ENCODE results near the gene GM2A.

Gene GM2A

DNA sequence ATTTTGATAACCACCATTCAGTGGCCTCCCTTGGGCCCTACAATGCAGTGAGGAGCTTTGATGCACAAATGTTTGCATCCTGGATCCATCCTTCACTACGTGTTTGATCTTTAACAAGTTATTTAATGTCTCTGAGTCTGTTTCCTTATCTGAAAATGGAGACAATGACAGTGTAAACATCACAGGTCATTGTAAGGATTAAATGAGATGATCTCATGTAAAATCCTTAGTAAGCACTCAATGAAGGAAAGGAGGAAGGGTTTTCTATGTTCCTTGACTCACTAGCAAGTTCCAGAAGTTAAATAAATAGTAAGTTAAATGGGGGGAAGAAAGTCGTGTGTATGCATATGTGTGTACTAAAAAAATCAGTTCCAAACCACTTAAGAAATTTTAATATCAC lies 60.4 kb downstream of the GM2A start:
- Histone ChIP-seq H3K9me3 (ENCODE audit: control insufficient read depth in 1 of 2, low read length in 2 of 2) (no peaks in the 10 kb centered on the region), H3K27me3 (ENCODE audit: low read depth, low read length) (no peaks in the 10 kb centered on the region), H3K4me1 (ENCODE audit: control insufficient read depth in 1 of 2, insufficient read depth in 2 of 2, low read length in 2 of 2) (peaks cover 0 to 4% of the 10 kb centered on the region in 2 donors), H3K4me3 (ENCODE audit: low read depth in 1 of 2, low read length in 2 of 2) (no peak overlapping the region), H3K36me3 (ENCODE audit: control insufficient read depth in 1 of 2, insufficient read depth in 2 of 2, low read length in 2 of 2) (no peaks in the 10 kb centered on the region), H3K27ac (ENCODE audit: low read length) (no peak overlapping the region)

- H3K9me3 ChIP-seq (ENCODE audit: control insufficient read depth in 1 of 2, low read length in 2 of 2) = no peaks in the 10 kb centered on the region
- no peaks in the 10 kb centered on the region for H3K27me3 ChIP-seq (ENCODE audit: low read depth, low read length)
- H3K36me3 ChIP-seq (ENCODE audit: control insufficient read depth in 1 of 2, insufficient read depth in 2 of 2, low read length in 2 of 2) = no peaks in the 10 kb centered on the region
- no peak overlapping the region for H3K4me3 ChIP-seq (ENCODE audit: low read depth in 1 of 2, low read length in 2 of 2)
- H3K27ac ChIP-seq (ENCODE audit: low read length) = no peak overlapping the region
- H3K4me1 ChIP-seq (ENCODE audit: control insufficient read depth in 1 of 2, insufficient read depth in 2 of 2, low read length in 2 of 2) = peaks cover 0 to 4% of the 10 kb centered on the region in 2 donors
These were observed 63.1 kb downstream of the GM2A start for GRCh38 chr5:151315998-151316597.

DNA sequence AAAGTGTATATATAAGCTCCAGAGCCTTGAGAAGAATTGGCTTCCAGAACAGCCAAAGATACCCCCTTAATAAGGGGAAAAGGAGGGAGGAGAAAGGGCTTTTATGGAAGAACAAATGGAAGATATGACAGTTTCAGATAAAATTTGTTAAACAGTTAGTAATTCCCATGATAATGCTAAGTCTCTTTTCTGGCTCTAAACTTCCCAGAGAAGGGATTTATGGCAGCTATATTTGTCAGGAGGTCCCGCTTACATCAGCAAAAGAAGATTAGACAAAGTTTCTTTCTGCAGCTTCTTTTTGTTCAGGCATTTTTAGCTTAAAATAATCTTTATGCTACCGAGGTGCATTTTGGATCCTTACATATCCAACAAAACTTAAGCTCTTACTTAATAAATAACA lies 64.9 kb downstream of the GM2A start:
- no peaks in the 10 kb centered on the region for H3K9me3 ChIP-seq (ENCODE audit: control insufficient read depth in 1 of 2, low read length in 2 of 2)
- H3K4me1 ChIP-seq (ENCODE audit: control insufficient read depth in 1 of 2, insufficient read depth in 2 of 2, low read length in 2 of 2) = peaks cover 0 to 4% of the 10 kb centered on the region in 2 donors
- no peak overlapping the region for H3K4me3 ChIP-seq (ENCODE audit: low read depth in 1 of 2, low read length in 2 of 2)
- no peak overlapping the region for H3K27ac ChIP-seq (ENCODE audit: low read length)
- H3K36me3 ChIP-seq (ENCODE audit: control insufficient read depth in 1 of 2, insufficient read depth in 2 of 2, low read length in 2 of 2) = no peaks in the 10 kb centered on the region
- H3K27me3 ChIP-seq (ENCODE audit: low read depth, low read length) = no peaks in the 10 kb centered on the region

DNA sequence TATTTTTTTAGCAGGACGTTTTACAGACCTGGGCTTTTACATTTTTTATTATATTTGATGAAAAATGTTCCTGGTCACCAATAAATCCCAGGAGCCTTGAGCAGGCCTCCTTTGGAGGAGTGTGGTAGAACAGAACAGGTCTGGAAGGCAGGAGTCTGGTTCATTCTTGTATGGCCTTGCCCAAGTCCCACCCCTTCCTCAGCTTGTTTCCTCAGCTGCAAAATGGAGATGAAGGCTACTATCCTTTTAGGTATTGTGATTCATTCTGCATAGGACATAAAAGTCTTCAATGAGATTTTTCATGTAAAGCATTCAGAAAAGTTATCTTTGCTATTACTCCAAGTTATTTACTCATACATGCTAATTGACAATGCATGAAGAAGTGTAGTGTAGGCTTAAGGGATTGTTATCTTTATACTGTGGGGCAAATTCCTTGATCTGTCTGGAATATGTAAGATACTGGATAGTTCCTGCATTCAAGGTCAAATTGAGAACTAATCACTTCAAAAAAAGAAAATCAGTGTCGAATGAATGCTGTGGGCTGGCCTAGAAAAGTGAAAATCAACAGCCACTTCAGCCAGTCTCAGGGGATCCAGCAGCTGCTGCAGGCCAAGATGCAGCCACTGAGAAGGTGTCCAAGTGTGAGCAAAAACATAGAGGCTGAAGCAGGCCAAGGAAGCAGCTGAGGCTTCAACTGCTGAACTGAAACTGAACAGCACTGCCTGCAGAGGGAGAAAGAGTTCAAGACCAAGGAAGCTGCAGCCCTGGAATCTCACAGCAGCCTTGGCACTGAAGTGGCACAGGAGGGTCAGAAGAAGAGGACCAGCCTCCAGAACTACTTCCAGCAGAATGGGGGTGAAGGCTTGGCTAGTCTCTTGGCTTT lies 66.1 kb downstream of the GM2A start:
- H3K27me3 ChIP-seq (ENCODE audit: low read depth, low read length) = no peaks in the 10 kb centered on the region
- H3K4me3 ChIP-seq (ENCODE audit: low read depth in 1 of 2, low read length in 2 of 2) = no peak overlapping the region
- peaks cover 0 to 4% of the 10 kb centered on the region in 2 donors for H3K4me1 ChIP-seq (ENCODE audit: control insufficient read depth in 1 of 2, insufficient read depth in 2 of 2, low read length in 2 of 2)
- H3K27ac ChIP-seq (ENCODE audit: low read length) = no peak overlapping the region
- H3K36me3 ChIP-seq (ENCODE audit: control insufficient read depth in 1 of 2, insufficient read depth in 2 of 2, low read length in 2 of 2) = no peaks in the 10 kb centered on the region
- H3K9me3 ChIP-seq (ENCODE audit: control insufficient read depth in 1 of 2, low read length in 2 of 2) = no peaks in the 10 kb centered on the region

Data from muscle layer of duodenum (tissue), 2 donors.